WERI-Rb-1 (cell line): ENCODE results near the gene C2CD4B.

Experiments used
- DNase-seq: peaks from one replicate; pipeline ENCODE4 v3.0.0-alpha.2; 2020
- H3K27ac ChIP-seq: fragments of 250-450 bp; sonication (Bioruptor Pico); 2 replicates; pipeline ENCODE4 v1.5.1; 2020; ENCODE audit warnings: mild to moderate bottlenecking, moderate library complexity
- H3K27me3 ChIP-seq: fragments of 250-450 bp; sonication (Bioruptor Pico); 2 replicates; pipeline ENCODE4 v1.5.1; 2021; ENCODE audit warnings: mild to moderate bottlenecking, low read depth, moderate library complexity; ENCODE audit not compliant: insufficient read depth, severe bottlenecking
- H3K36me3 ChIP-seq: fragments of 250-450 bp; sonication (Bioruptor Pico); 2 replicates; pipeline ENCODE4 v1.5.1; 2020; ENCODE audit warnings: mild to moderate bottlenecking, moderate library complexity
- H3K4me3 ChIP-seq: 2 replicates; pipeline ENCODE4 v1.5.1; 2011; ENCODE audit warnings: low read depth, mild to moderate bottlenecking, control low read depth, low read length
- H3K9me3 ChIP-seq: fragments of 250-450 bp; sonication (Bioruptor Pico); 2 replicates; pipeline ENCODE4 v1.5.1; 2021; ENCODE audit warnings: mild to moderate bottlenecking, moderate library complexity; ENCODE audit not compliant: severe bottlenecking
- CTCF ChIP-seq: IDR thresholded peaks from 2 replicates; pipeline ENCODE4 v1.5.1; 2011; ENCODE audit warnings: low read depth, mild to moderate bottlenecking, control low read depth, inconsistent platforms, low read length

C2CD4B gene

DNA sequence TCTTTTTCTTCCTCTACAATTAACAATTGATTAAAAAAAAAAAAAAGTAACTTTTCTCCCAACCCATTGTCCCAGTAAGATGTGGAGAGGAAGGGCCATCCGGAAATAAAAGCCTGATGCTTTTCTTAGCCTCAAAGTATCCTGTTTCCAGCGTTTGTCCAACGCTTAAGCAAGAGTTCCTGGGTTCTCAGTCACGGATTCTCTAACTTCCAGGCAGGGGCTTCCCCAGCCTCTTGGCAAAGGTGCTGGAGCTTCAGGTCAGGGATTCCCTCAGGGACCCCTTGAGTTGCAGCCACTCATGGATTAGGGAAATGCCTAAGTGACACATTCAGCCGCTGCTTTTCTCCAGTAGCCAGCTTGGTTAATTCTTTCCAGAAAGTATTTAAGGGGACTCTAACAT lies 22.3 kb upstream of the C2CD4B start:
- no peak for TF ChIP-seq CTCF
- H3K36me3 ChIP-seq: no peaks in the 10 kb centered on the region
- H3K27me3 ChIP-seq: no peaks in the 10 kb centered on the region
- no peak for DNase-seq
- no peaks in the 10 kb centered on the region for H3K9me3 ChIP-seq
- H3K27ac ChIP-seq: no peak overlapping the region
- no peak overlapping the region for H3K4me3 ChIP-seq

- no peak for DNase-seq
- H3K36me3 ChIP-seq: no peaks in the 10 kb centered on the region
- H3K4me3 ChIP-seq: no peak overlapping the region
- no peaks in the 10 kb centered on the region for H3K27me3 ChIP-seq
- no peak for TF ChIP-seq CTCF
- no peaks in the 10 kb centered on the region for H3K9me3 ChIP-seq
- no peak overlapping the region for H3K27ac ChIP-seq
These were observed 21.5 kb upstream of the C2CD4B start for GRCh38 chr15:62186578-62186977.

- DNase-seq: no peak
- no peaks in the 10 kb centered on the region for H3K27me3 ChIP-seq
- TF ChIP-seq CTCF: no peak
- no peaks in the 10 kb centered on the region for H3K9me3 ChIP-seq
- H3K4me3 ChIP-seq: no peak overlapping the region
- no peak overlapping the region for H3K27ac ChIP-seq
- H3K36me3 ChIP-seq: no peaks in the 10 kb centered on the region
These were observed 18.0 kb upstream of the C2CD4B start for GRCh38 chr15:62183130-62183529.

DNA sequence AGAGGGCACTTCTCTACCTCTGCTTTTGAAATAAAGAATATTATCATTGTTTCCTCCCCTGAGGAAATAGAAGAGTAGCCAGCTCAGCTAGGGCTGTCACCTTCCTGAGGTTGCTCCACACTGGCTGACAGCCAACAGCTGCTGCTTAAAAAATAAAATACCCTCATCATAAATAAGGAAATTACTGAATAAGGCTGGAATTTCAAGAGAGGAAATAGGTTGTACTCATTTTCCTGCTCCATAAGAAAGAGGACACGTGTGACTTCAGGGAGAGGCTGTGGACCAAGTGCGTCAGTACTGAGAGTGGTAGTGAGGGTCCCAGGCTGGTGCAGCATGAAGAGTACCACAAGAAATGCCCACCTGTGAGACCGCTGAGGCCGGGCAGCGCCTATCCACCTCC lies 8.1 kb upstream of the C2CD4B start:
- TF ChIP-seq CTCF: no peak
- no peak for DNase-seq
- no peak overlapping the region for H3K27ac ChIP-seq
- no peaks in the 10 kb centered on the region for H3K36me3 ChIP-seq
- no peaks in the 10 kb centered on the region for H3K27me3 ChIP-seq
- no peaks in the 10 kb centered on the region for H3K9me3 ChIP-seq
- H3K4me3 ChIP-seq: no peak overlapping the region

- H3K36me3 ChIP-seq: no peaks in the 10 kb centered on the region
- no peak for TF ChIP-seq CTCF
- H3K27me3 ChIP-seq: no peaks in the 10 kb centered on the region
- H3K4me3 ChIP-seq: no peak overlapping the region
- DNase-seq: no peak
- H3K9me3 ChIP-seq: no peaks in the 10 kb centered on the region
- H3K27ac ChIP-seq: no peak overlapping the region
These were observed 6.8 kb upstream of the C2CD4B start for GRCh38 chr15:62171882-62172281.

- TF ChIP-seq CTCF: no peak
- Histone ChIP-seq H3K27ac (no peak overlapping the region), H3K36me3 (no peaks in the 10 kb centered on the region), H3K9me3 (no peaks in the 10 kb centered on the region), H3K27me3 (peaks cover 7% of the 10 kb centered on the region), H3K4me3 (no peak overlapping the region)
- no peak for DNase-seq
These were observed 799 bp upstream of the C2CD4B start for GRCh38 chr15:62165793-62166375.
